ENCODE measurements around the gene RFWD3. TPM values are rescaled to one million over a fixed set of nuclear protein-coding genes. Genes with fewer than 3 reads are reported as not detected.
A peak's percentile ranks its signal among the peaks of the same experiment; 100 is the strongest.

Gene RFWD3
- total and polyA plus RNA-seq, 2 of the 13 experiments (the other 11 are each of a cell fraction or from before 2014, with no cell fraction given), result 23.4 to 62.6 TPM

DNA sequence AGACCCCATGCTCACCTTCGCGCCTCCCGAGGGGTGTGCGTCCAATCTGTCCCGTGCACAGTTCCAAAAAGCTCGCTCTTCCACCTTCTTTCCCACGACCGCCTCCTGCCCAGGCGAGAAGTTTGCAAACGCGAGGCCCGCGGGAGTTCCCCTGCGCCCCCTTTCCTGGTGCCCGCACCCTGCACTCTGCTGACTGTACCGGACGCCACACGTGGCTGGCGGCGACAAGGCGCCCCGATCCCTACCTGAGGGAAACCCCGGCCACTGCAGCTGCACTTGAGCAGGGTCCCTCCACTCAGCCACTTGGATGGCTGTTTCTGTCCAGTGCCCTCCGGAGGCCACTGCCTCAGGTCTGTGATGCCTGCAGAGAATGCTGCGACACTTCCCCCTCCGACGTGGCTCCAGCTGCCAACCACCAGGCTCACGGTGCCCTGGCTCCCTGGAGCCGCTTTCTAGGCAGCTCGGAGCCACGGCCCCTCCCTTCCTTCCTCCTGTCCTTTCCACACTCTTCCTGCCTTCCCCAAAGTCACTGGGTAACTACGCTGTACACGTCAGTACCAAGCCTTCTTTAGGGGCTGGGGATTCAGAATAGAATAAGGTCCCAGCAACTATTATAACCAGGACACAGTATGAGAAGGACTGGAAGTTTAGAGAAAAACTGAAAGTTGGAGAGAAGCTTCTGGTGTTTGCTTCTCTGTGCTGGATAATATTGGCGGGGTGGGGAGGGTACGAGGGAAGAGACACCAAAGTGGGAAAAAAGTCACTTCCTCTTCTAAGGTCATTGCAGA lies 34.0 kb upstream of the RFWD3 start, which contains the start of gene MLKL (continued):
- TF ChIP-seq ERF (CRISPR knock-in tag; IDR thresholded peaks at IDR 0.05) (peak; percentile 75), GATAD2A (CRISPR knock-in tag; IDR thresholded peaks at IDR 0.05) (peak; percentile 62), ZNF143 (CRISPR knock-in tag; IDR thresholded peaks at IDR 0.05) (0 out of 2 replicates have a peak, but pooled peaks have one; percentile 51), NFE2L2 (IDR thresholded peaks at IDR 0.05; ENCODE audit: low read length) (no peak), POLR2AphosphoS5 (IDR thresholded peaks at IDR 0.05; ENCODE audit: low read depth, low read length) (peak; percentile 60; the same call in 1 of the 2 replicates), PLRG1 (conservative IDR thresholded peaks at IDR 0.05) (no peak), ZNF160 (CRISPR knock-in tag; IDR thresholded peaks at IDR 0.05) (no peak; the same call in 1 of the 2 replicates), KDM6A (CRISPR knock-in tag; IDR thresholded peaks at IDR 0.05; ENCODE audit: low read depth) (peak; percentile 44; the same call in 1 of the 2 replicates), MATR3 (CRISPR knock-in tag; IDR thresholded peaks at IDR 0.05) (no peak), CREB1 (IDR thresholded peaks at IDR 0.05) (peak; percentile 45; the same call in 1 of the 2 replicates), CREB1 (CRISPR knock-in tag; IDR thresholded peaks at IDR 0.05) (peak; percentile 80), FOSL2 (CRISPR knock-in tag; IDR thresholded peaks at IDR 0.05) (peak; percentile 69), ZMYM3 (CRISPR knock-in tag; IDR thresholded peaks at IDR 0.05) (peak; percentile 66), ONECUT2 (CRISPR knock-in tag; IDR thresholded peaks at IDR 0.05) (peak; percentile 40; the same call in 1 of the 2 replicates), MTERF4 (CRISPR knock-in tag; IDR thresholded peaks at IDR 0.05) (peak; percentile 93), HOXA9 (CRISPR knock-in tag; IDR thresholded peaks at IDR 0.05; ENCODE audit: borderline replicate concordance) (no peak), GPN1 (CRISPR knock-in tag; IDR thresholded peaks at IDR 0.05; ENCODE audit: borderline replicate concordance) (0 out of 2 replicates have a peak, but pooled peaks have one; percentile 53), ZNF780A (CRISPR knock-in tag; IDR thresholded peaks at IDR 0.05) (no peak; the same call in 1 of the 2 replicates), ZNF331 (CRISPR knock-in tag; IDR thresholded peaks at IDR 0.05) (peak; percentile 48; the same call in 1 of the 2 replicates), NPAS2 (CRISPR knock-in tag; IDR thresholded peaks at IDR 0.05; ENCODE audit: borderline replicate concordance) (no peak), MAFF (IDR thresholded peaks at IDR 0.05; ENCODE audit: low read depth, low read length) (no peak), SNAPC2 (CRISPR knock-in tag; IDR thresholded peaks at IDR 0.05) (no peak; the same call in 1 of the 2 replicates), ZNF577 (CRISPR knock-in tag; IDR thresholded peaks at IDR 0.05; ENCODE audit: borderline replicate concordance, low read depth) (no peak), ZNF563 (CRISPR knock-in tag; IDR thresholded peaks at IDR 0.05) (peak; percentile 90; the same call in 1 of the 2 replicates), HDAC6 (IDR thresholded peaks at IDR 0.05; ENCODE audit: low read depth, low read length) (no peak), LRRFIP1 (CRISPR knock-in tag; conservative IDR thresholded peaks at IDR 0.05) (no peak)
- TF ChIP-seq, protein P1, sequence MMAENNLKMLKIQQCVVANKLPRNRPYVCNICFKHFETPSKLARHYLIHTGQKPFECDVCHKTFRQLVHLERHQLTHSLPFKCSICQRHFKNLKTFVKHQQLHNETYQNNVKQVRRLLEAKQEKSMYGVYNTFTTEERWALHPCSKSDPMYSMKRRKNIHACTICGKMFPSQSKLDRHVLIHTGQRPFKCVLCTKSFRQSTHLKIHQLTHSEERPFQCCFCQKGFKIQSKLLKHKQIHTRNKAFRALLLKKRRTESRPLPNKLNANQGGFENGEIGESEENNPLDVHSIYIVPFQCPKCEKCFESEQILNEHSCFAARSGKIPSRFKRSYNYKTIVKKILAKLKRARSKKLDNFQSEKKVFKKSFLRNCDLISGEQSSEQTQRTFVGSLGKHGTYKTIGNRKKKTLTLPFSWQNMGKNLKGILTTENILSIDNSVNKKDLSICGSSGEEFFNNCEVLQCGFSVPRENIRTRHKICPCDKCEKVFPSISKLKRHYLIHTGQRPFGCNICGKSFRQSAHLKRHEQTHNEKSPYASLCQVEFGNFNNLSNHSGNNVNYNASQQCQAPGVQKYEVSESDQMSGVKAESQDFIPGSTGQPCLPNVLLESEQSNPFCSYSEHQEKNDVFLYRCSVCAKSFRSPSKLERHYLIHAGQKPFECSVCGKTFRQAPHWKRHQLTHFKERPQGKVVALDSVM (CRISPR knock-in tag; IDR thresholded peaks at IDR 0.05), result peak; percentile 73

Data from HepG2 (cell line).